ENCODE results near the gene PARS2. TPM values are rescaled to one million over a fixed set of nuclear protein-coding genes. Genes with fewer than 3 reads are reported as not detected.

PARS2 gene
- total and polyA plus RNA-seq, 4 donors, result 1.2 to 3.0 (median 2.3) TPM

- no peaks in the 10 kb centered on the region for H3K9me3 ChIP-seq (ENCODE audit: control insufficient read depth, low read length)
- DNase-seq, result no peak
- 26 to 28% methylated on average over 4 of the region's 4 CpGs for WGBS, 2 donors
- no peak overlapping the region for H3K4me3 ChIP-seq (ENCODE audit: low read length in 2 of 2)
- no peaks in the 10 kb centered on the region for H3K27me3 ChIP-seq (ENCODE audit: control insufficient read depth in 1 of 2, insufficient read depth in 2 of 2, low read length in 1 of 2)
- ATAC-seq (ENCODE audit: low FRiP score), result no peak
- no peaks in the 10 kb centered on the region for H3K36me3 ChIP-seq (ENCODE audit: control insufficient read depth in 1 of 2, insufficient read depth in 2 of 2, low read length in 1 of 2)
- intact Hi-C loops (cut with DNase I), result no loop called here
- H3K4me1 ChIP-seq (ENCODE audit: control insufficient read depth in 1 of 2, insufficient read depth in 2 of 2, low read length in 2 of 2), result no peaks in the 10 kb centered on the region
- H3K27ac ChIP-seq (ENCODE audit: low read depth in 1 of 2, low read length in 2 of 2), result no peak overlapping the region
Measured at GRCh38 chr1:54766726-54767125, 2.4 kb upstream of the PARS2 start.

DNA sequence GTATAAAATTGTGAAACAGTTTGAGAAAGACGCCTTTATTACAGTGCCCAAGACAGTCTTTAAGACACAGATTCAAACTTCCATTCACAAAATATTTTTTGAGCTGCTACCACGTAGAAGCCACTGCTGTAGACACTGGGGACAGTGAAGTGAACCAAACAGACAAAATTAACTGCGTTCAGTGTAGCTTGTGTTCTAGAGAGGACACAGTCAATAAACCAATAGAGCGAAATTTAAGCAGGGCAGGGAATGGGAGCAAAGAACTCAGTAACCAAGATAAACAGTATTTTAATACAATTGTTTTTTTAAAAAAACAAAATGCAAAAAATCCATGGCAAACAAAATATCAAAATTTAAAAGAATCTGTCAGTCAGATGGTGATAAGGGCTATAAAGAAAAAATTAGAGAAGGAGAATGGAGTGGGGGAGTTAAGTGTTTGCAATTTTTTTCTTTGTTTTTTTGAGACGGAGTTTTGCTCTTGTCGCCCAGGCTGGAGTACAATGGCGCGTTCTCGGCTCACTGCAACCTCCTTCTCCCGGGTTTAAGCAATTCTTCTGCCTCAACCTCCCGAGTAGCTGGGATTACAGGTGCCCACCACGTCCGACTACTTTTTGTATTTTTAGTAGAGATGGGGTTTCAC is 719 bp upstream of the PARS2 start:
- Histone ChIP-seq H3K36me3 (ENCODE audit: control insufficient read depth in 1 of 2, insufficient read depth in 2 of 2, low read length in 1 of 2) (no peaks in the 10 kb centered on the region), H3K9me3 (ENCODE audit: control insufficient read depth, low read length) (no peaks in the 10 kb centered on the region), H3K27me3 (ENCODE audit: control insufficient read depth in 1 of 2, insufficient read depth in 2 of 2, low read length in 1 of 2) (no peaks in the 10 kb centered on the region), H3K4me3 (ENCODE audit: low read length in 2 of 2) (peak overlapping the region in 1 of 2 donors; percentile 63), H3K4me1 (ENCODE audit: control insufficient read depth in 1 of 2, insufficient read depth in 2 of 2, low read length in 2 of 2) (no peaks in the 10 kb centered on the region), H3K27ac (ENCODE audit: low read depth in 1 of 2, low read length in 2 of 2) (no peak overlapping the region)
- intact Hi-C loops (cut with DNase I), result loop anchor here in 1 of 2 donors (2.0 kb wide), 1 partner anchor 50 kb away; the partner anchor contains the start of gene TTC4
- 59 to 61% methylated on average over 13 of the region's 13 CpGs for WGBS, 2 donors
- DNase-seq (no peak), ATAC-seq (ENCODE audit: low FRiP score) (peak; percentile 38)

DNA sequence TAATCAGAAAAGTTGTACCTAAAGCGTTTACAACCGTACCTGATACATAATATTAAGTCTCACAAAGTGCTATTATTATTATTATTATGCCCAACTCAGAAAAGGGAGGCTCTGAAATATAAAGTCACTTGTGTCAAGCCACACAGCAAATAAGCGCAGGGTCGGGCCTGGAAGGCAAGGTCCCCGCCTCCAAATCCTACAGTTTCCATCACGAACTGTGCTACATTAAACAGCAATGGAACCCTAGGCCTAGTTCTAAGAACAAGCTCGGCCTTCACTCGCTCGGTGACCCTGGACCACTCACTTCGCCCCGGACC is 549 bp downstream of the PARS2 start:
- no peaks in the 10 kb centered on the region for H3K36me3 ChIP-seq (ENCODE audit: control insufficient read depth in 1 of 2, insufficient read depth in 2 of 2, low read length in 1 of 2)
- ATAC-seq (ENCODE audit: low FRiP score), result no peak
- 1% methylated on average over 11 of the region's 11 CpGs for WGBS, 2 donors
- H3K27ac ChIP-seq (ENCODE audit: low read depth in 1 of 2, low read length in 2 of 2), result no peak overlapping the region
- H3K4me3 ChIP-seq (ENCODE audit: low read length in 2 of 2), result peak overlapping the region; percentile 54 to 66
- no peaks in the 10 kb centered on the region for H3K9me3 ChIP-seq (ENCODE audit: control insufficient read depth, low read length)
- no peak for DNase-seq
- no peaks in the 10 kb centered on the region for H3K27me3 ChIP-seq (ENCODE audit: control insufficient read depth in 1 of 2, insufficient read depth in 2 of 2, low read length in 1 of 2)
- intact Hi-C loops (cut with DNase I), result loop anchor here in 1 of 2 donors (2.0 kb wide), 1 partner anchor 49 kb away; the partner anchor contains the start of gene TTC4
- no peaks in the 10 kb centered on the region for H3K4me1 ChIP-seq (ENCODE audit: control insufficient read depth in 1 of 2, insufficient read depth in 2 of 2, low read length in 2 of 2)

DNA sequence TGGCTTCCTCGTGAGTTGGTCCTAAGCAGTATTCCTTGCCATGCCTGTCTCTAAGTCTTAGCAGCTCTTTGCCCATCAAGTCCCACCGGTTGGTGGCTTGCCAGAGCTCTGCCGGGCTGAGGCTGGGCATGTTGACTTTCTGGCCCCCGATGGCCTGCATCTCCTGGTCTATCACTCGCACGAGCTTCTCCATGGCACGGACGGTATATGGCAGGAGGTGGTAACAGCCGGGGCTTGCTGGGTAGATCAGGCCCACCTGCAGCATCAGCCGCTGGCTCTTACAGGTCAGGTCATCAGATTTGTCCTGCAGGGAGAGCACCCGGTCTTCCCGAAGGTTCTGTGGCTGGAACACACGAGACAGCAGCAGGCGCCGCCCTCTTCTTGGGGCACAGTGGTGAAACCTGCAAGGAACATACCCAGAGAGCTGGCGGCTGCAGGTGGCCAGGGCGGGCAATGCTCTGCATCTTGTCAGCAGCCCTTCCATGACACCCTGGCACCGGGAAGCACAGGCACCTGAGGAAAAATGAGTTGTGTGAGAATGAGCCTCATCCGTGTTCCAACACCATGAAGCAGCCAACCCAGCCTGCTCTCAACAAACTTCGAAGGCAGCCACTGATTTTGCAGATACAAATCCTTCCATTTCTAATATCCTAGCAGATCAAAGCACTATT is 5.5 kb downstream of the PARS2 start:
- no peak for DNase-seq
- Histone ChIP-seq H3K9me3 (ENCODE audit: control insufficient read depth, low read length) (no peaks in the 10 kb centered on the region), H3K27ac (ENCODE audit: low read depth in 1 of 2, low read length in 2 of 2) (no peak overlapping the region), H3K4me1 (ENCODE audit: control insufficient read depth in 1 of 2, insufficient read depth in 2 of 2, low read length in 2 of 2) (no peaks in the 10 kb centered on the region), H3K4me3 (ENCODE audit: low read length in 2 of 2) (no peak overlapping the region), H3K36me3 (ENCODE audit: control insufficient read depth in 1 of 2, insufficient read depth in 2 of 2, low read length in 1 of 2) (peaks cover 0 to 3% of the 10 kb centered on the region in 2 donors), H3K27me3 (ENCODE audit: control insufficient read depth in 1 of 2, insufficient read depth in 2 of 2, low read length in 1 of 2) (no peaks in the 10 kb centered on the region)
- WGBS, 2 donors, result 94% methylated on average over 20 of the region's 20 CpGs
- intact Hi-C loops (cut with DNase I), result no loop called here
- ATAC-seq (ENCODE audit: low FRiP score), result no peak

GRCh38 chr1:54757833-54758232 is 6.5 kb downstream of the PARS2 start:
- H3K27me3 ChIP-seq (ENCODE audit: control insufficient read depth in 1 of 2, insufficient read depth in 2 of 2, low read length in 1 of 2), result no peaks in the 10 kb centered on the region
- WGBS, 2 donors, result 92 to 94% methylated on average over 9 of the region's 9 CpGs
- H3K27ac ChIP-seq (ENCODE audit: low read depth in 1 of 2, low read length in 2 of 2), result no peak overlapping the region
- H3K4me1 ChIP-seq (ENCODE audit: control insufficient read depth in 1 of 2, insufficient read depth in 2 of 2, low read length in 2 of 2), result no peaks in the 10 kb centered on the region
- H3K9me3 ChIP-seq (ENCODE audit: control insufficient read depth, low read length), result no peaks in the 10 kb centered on the region
- H3K36me3 ChIP-seq (ENCODE audit: control insufficient read depth in 1 of 2, insufficient read depth in 2 of 2, low read length in 1 of 2), result peaks cover 0 to 3% of the 10 kb centered on the region in 2 donors
- intact Hi-C loops (cut with DNase I), result no loop called here
- DNase-seq (no peak), ATAC-seq (ENCODE audit: low FRiP score) (no peak)
- no peak overlapping the region for H3K4me3 ChIP-seq (ENCODE audit: low read length in 2 of 2)

- ATAC-seq (ENCODE audit: low FRiP score) (no peak), DNase-seq (no peak)
- H3K36me3 ChIP-seq (ENCODE audit: control insufficient read depth in 1 of 2, insufficient read depth in 2 of 2, low read length in 1 of 2), result peaks cover 0 to 3% of the 10 kb centered on the region in 2 donors
- no peaks in the 10 kb centered on the region for H3K9me3 ChIP-seq (ENCODE audit: control insufficient read depth, low read length)
- no peak overlapping the region for H3K27ac ChIP-seq (ENCODE audit: low read depth in 1 of 2, low read length in 2 of 2)
- intact Hi-C loops (cut with DNase I), result no loop called here
- H3K4me1 ChIP-seq (ENCODE audit: control insufficient read depth in 1 of 2, insufficient read depth in 2 of 2, low read length in 2 of 2), result no peaks in the 10 kb centered on the region
- no peaks in the 10 kb centered on the region for H3K27me3 ChIP-seq (ENCODE audit: control insufficient read depth in 1 of 2, insufficient read depth in 2 of 2, low read length in 1 of 2)
- no peak overlapping the region for H3K4me3 ChIP-seq (ENCODE audit: low read length in 2 of 2)
- 90 to 91% methylated on average over 24 to 25 of the region's 25 CpGs for WGBS, 2 donors
Measured at GRCh38 chr1:54754486-54755285, 9.6 kb downstream of the PARS2 start.

GRCh38 chr1:54754045-54754444 is 10.3 kb downstream of the PARS2 start:
- Histone ChIP-seq H3K4me1 (ENCODE audit: control insufficient read depth in 1 of 2, insufficient read depth in 2 of 2, low read length in 2 of 2) (no peaks in the 10 kb centered on the region), H3K27ac (ENCODE audit: low read depth in 1 of 2, low read length in 2 of 2) (no peak overlapping the region), H3K36me3 (ENCODE audit: control insufficient read depth in 1 of 2, insufficient read depth in 2 of 2, low read length in 1 of 2) (peaks cover 0 to 3% of the 10 kb centered on the region in 2 donors), H3K9me3 (ENCODE audit: control insufficient read depth, low read length) (no peaks in the 10 kb centered on the region), H3K27me3 (ENCODE audit: control insufficient read depth in 1 of 2, insufficient read depth in 2 of 2, low read length in 1 of 2) (no peaks in the 10 kb centered on the region), H3K4me3 (ENCODE audit: low read length in 2 of 2) (no peak overlapping the region)
- WGBS, 2 donors, result 92 to 95% methylated on average over 20 to 22 of the region's 22 CpGs
- DNase-seq (no peak), ATAC-seq (ENCODE audit: low FRiP score) (no peak)
- intact Hi-C loops (cut with DNase I), result no loop called here

DNA sequence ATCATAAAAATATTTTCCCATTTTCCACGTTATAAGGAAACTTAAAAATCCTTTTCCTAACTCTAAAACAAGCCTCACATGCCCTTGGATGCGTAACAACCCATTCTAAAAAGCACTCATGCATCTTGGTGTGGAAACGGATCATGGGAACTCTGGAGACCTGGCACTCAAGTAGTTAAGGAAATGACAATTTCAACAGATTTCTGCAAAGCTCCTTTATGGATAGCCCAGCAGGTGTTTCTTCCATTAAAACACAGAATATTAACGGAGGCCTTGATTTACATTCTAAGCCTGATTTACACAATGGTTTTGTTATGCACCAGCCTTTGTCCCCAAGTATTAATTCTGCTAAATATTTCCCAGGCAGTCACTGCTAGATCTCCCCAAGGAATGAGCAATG is 12.9 kb downstream of the PARS2 start:
- no peak for DNase-seq
- ATAC-seq (ENCODE audit: low FRiP score), result no peak
- Histone ChIP-seq H3K27me3 (ENCODE audit: control insufficient read depth in 1 of 2, insufficient read depth in 2 of 2, low read length in 1 of 2) (no peaks in the 10 kb centered on the region), H3K9me3 (ENCODE audit: control insufficient read depth, low read length) (no peaks in the 10 kb centered on the region), H3K27ac (ENCODE audit: low read depth in 1 of 2, low read length in 2 of 2) (no peak overlapping the region), H3K4me3 (ENCODE audit: low read length in 2 of 2) (no peak overlapping the region), H3K36me3 (ENCODE audit: control insufficient read depth in 1 of 2, insufficient read depth in 2 of 2, low read length in 1 of 2) (no peaks in the 10 kb centered on the region), H3K4me1 (ENCODE audit: control insufficient read depth in 1 of 2, insufficient read depth in 2 of 2, low read length in 2 of 2) (no peaks in the 10 kb centered on the region)
- WGBS, 2 donors, result 60 to 63% methylated on average over 4 of the region's 4 CpGs
- intact Hi-C loops (cut with DNase I), result no loop called here

All from aorta (tissue), 5 donors.